PC-3 (cell line): ENCODE measurements around the gene HTR2A. TPM values are rescaled to one million over a fixed set of nuclear protein-coding genes. Genes with fewer than 3 reads are reported as not detected.

ENCODE experiments used
- ATAC-seq: fragments of 200-7000 bp; cut with Tn5 transposase; 2 replicates; pipeline ENCODE4 v1.9.1; 2020; ENCODE audit warnings: mild to moderate bottlenecking, moderate library complexity
- BruUV-seq: library from RNA; stranded (reverse); fragments of 400-500 nt; replicated peaks from 2 replicates; lab custom pipeline; 2021; lab: Mats Ljungman, UMichigan
- CTCF ChIA-PET: fragments of 300-600 bp; sonication (Branson Sonifier 250); formaldehyde crosslinking; loops from one replicate; lab custom pipeline; 2022; ENCODE audit warnings: antibody characterized with exemption; lab: Charles Lee
- POLR2A ChIA-PET: fragments of 300-600 bp; sonication (Branson Sonifier 250); formaldehyde crosslinking; loops from one replicate; lab custom pipeline; 2022; ENCODE audit warnings: antibody characterized with exemption; ENCODE audit not compliant: unreplicated experiment; lab: Charles Lee
- DNase-seq: peaks from one replicate; pipeline ENCODE4 v3.0.0-alpha.2; 2015
- H2AFZ ChIP-seq: fragments of 300-600 bp; sonication (generic); 2 replicates; pipeline ENCODE4 v1.6.0; 2016; ENCODE audit warnings: antibody characterized with exemption, low read length
- H3F3A ChIP-seq: fragments of 300-600 bp; sonication (generic); one replicate; pipeline ENCODE4 v1.6.0; 2017; ENCODE audit warnings: antibody characterized with exemption, low read length, control low read depth, mild to moderate bottlenecking; ENCODE audit not compliant: unreplicated experiment
- H3K27ac ChIP-seq: fragments of 300-600 bp; sonication (generic); 2 replicates; pipeline ENCODE4 v1.5.1; 2016; ENCODE audit warnings: mild to moderate bottlenecking, low read length
- H3K27me3 ChIP-seq: fragments of 300-600 bp; sonication (generic); 2 replicates; pipeline ENCODE4 v1.6.1; 2016; ENCODE audit warnings: low read length, mixed read lengths
- H3K36me3 ChIP-seq: fragments of 300-600 bp; sonication (generic); 2 replicates; pipeline ENCODE4 v1.6.1; 2016; ENCODE audit warnings: low read depth, mixed run types, low read length, mixed read lengths
- H3K4me1 ChIP-seq: fragments of 300-600 bp; sonication (generic); 2 replicates; pipeline ENCODE4 v1.5.1; 2016; ENCODE audit warnings: low read length; ENCODE audit not compliant: insufficient read depth
- H3K4me2 ChIP-seq: fragments of 300-600 bp; sonication (generic); 2 replicates; pipeline ENCODE4 v1.6.0; 2016; ENCODE audit warnings: low read length
- H3K4me3 ChIP-seq: fragments of 300-600 bp; sonication (generic); 2 replicates; pipeline ENCODE4 v1.5.1; 2016; ENCODE audit warnings: mild to moderate bottlenecking, low read length, mixed read lengths
- H3K79me2 ChIP-seq: fragments of 300-600 bp; sonication (generic); 2 replicates; pipeline ENCODE4 v1.6.1; 2017; ENCODE audit warnings: low read length, mixed read lengths
- H3K9ac ChIP-seq: fragments of 300-600 bp; sonication (generic); 2 replicates; pipeline ENCODE4 v1.6.0; 2016; ENCODE audit warnings: mild to moderate bottlenecking, low read length
- H3K9me2 ChIP-seq: fragments of 300-600 bp; sonication (generic); replicated peaks from 2 replicates; pipeline ENCODE4 v1.6.1; 2016; ENCODE audit warnings: mixed run types, low read length, mixed read lengths
- H3K9me3 ChIP-seq: fragments of 300-600 bp; sonication (generic); 2 replicates; pipeline ENCODE4 v1.6.1; 2016; ENCODE audit warnings: low read length, mixed read lengths
- H4K20me1 ChIP-seq: fragments of 300-600 bp; sonication (generic); 2 replicates; pipeline ENCODE4 v1.6.1; 2016; ENCODE audit warnings: low read length, mixed read lengths
- CTCF ChIP-seq: fragments of 300-600 bp; sonication (generic); conservative IDR thresholded peaks from 2 replicates; pipeline ENCODE4 v1.5.1; 2017; ENCODE audit warnings: antibody characterized with exemption, low read depth, mild to moderate bottlenecking, low read length
- EZH2 ChIP-seq: fragments of 300-600 bp; sonication (generic); IDR thresholded peaks from one replicate; pipeline ENCODE4 v1.6.1; 2017; ENCODE audit warnings: antibody characterized with exemption, mild to moderate bottlenecking, low read length; ENCODE audit not compliant: unreplicated experiment
- EZH2phosphoT487 ChIP-seq: fragments of 300-600 bp; sonication (generic); IDR thresholded peaks from 2 replicates; pipeline ENCODE4 v1.6.1; 2018; ENCODE audit warnings: mild to moderate bottlenecking, antibody characterized with exemption, low read length, borderline replicate concordance
- intact Hi-C: fragments of 100-400 bp; cut with micrococcal nuclease; formaldehyde crosslinking; loops from 2 replicates; pipeline ENCODE4 v1.9.0; 2023
- total RNA-seq: library from RNA; depleted of rRNA; stranded (reverse); fragments of >200 nt; gene quantifications from 2 replicates; pipeline ENCODE4 v1.2.3, GENCODE V29; 2014; rRNA removed

HTR2A gene
- total RNA-seq, 1 experiment from 2014 or later: 0.04 TPM

GRCh38 chr13:46782066-46782465 lies 114.8 kb downstream of the HTR2A start:
- Histone ChIP-seq H3K9ac (no peak overlapping the region), H3K4me3 (no peak overlapping the region), H3K9me2 (no peaks in the 10 kb centered on the region), H3K36me3 (peaks cover 42% of the 10 kb centered on the region), H4K20me1 (no peaks in the 10 kb centered on the region), H3K9me3 (no peaks in the 10 kb centered on the region), H3K27ac (no peak overlapping the region), H3K4me2 (no peak overlapping the region), H3K79me2 (no peaks in the 10 kb centered on the region), H3F3A (no peaks in the 10 kb centered on the region), H3K27me3 (no peaks in the 10 kb centered on the region), H3K4me1 (peaks cover 17% of the 10 kb centered on the region), H2AFZ (no peak overlapping the region)
- POLR2A ChIA-PET: no interaction called here
- TF ChIP-seq CTCF (no peak), EZH2 (no peak), EZH2phosphoT487 (no peak)
- ATAC-seq (no peak), DNase-seq (no peak)
- BruUV-seq: no TSS peak
- intact Hi-C loops: no loop called here
- CTCF ChIA-PET: no interaction called here

Other genes starting within 250 kb of the HTR2A start
- 62.1 and 73.2 TPM in 2 replicates for gene ESD, start 99.9 kb downstream of the HTR2A start, total RNA-seq